CD14-positive monocyte (primary cell): ENCODE data around the gene FGD2. TPM values are rescaled to one million over a fixed set of nuclear protein-coding genes. Genes with fewer than 3 reads are reported as not detected.

Source experiments
- DNase-seq, 3 donors: peaks; one replicate each; pipeline ENCODE4 v3.0.0-alpha.2; 2011 to 2022
- H2AFZ ChIP-seq: 2 replicates; pipeline ENCODE4 v1.6.0; 2012; ENCODE audit warnings: mild to moderate bottlenecking, low read depth, low read length, inconsistent platforms; ENCODE audit not compliant: insufficient read depth, poor library complexity, severe bottlenecking
- H3K27ac ChIP-seq, 2 donors: 1 replicate in 1 of 2; 2 replicates in 1 of 2; pipeline ENCODE4 v1.5.1; 2012 to 2013; ENCODE audit warnings: low read length in 2 of 2, control low read depth in 1 of 2, inconsistent platforms in 1 of 2, low read depth in 1 of 2, mild to moderate bottlenecking in 1 of 2
- H3K27me3 ChIP-seq, 2 donors: one replicate each; pipeline versions ENCODE4 v1.6.0 to v1.6.1; 2011 to 2013; ENCODE audit warnings: low read length in 2 of 2; ENCODE audit not compliant: control insufficient read depth in 2 of 2, insufficient read depth in 2 of 2
- H3K36me3 ChIP-seq, 2 donors: replicated peaks in 1 of 2; 1 replicate in 1 of 2; 2 replicates in 1 of 2; pipeline versions ENCODE4 v1.5.1 to v1.6.1; 2012 to 2013; ENCODE audit warnings: low read length in 2 of 2, control low read depth in 1 of 2, inconsistent platforms in 1 of 2, mild to moderate bottlenecking in 1 of 2; ENCODE audit not compliant: insufficient read depth in 2 of 2, control insufficient read depth in 1 of 2
- H3K4me1 ChIP-seq, 2 donors: 1 replicate in 1 of 2; 2 replicates in 1 of 2; pipeline versions ENCODE4 v1.5.1 to v1.6.1; 2012 to 2013; ENCODE audit warnings: low read length in 2 of 2, control low read depth in 1 of 2, inconsistent platforms in 1 of 2, mild to moderate bottlenecking in 1 of 2, moderate library complexity in 1 of 2; ENCODE audit not compliant: insufficient read depth in 2 of 2, control insufficient read depth in 1 of 2
- H3K4me2 ChIP-seq: replicated peaks from 2 replicates; pipeline ENCODE3; 2012; ENCODE audit warnings: low read length, moderate library complexity, mild to moderate bottlenecking; ENCODE audit not compliant: poor library complexity, severe bottlenecking; ENCODE audit errors: extremely low read depth
- H3K4me3 ChIP-seq, 3 experiments: fragments of 200-600 bp in 1 of 3; sonication (generic) in 1 of 3; replicated peaks in 1 of 3; 1 replicate in 2 of 3; 2 replicates in 1 of 3; pipeline ENCODE4 v1.5.1; 2011 to 2013; ENCODE audit warnings: low read length in 3 of 3, mild to moderate bottlenecking in 3 of 3, control low read depth in 2 of 3, low read depth in 2 of 3, inconsistent platforms in 1 of 3, moderate library complexity in 1 of 3
- H3K79me2 ChIP-seq: 2 replicates; pipeline ENCODE4 v1.6.0; 2012; ENCODE audit warnings: mild to moderate bottlenecking, control low read depth, inconsistent platforms, low read length, moderate library complexity; ENCODE audit not compliant: insufficient read depth
- H3K9ac ChIP-seq: 2 replicates; pipeline ENCODE4 v1.6.0; 2017; ENCODE audit warnings: low read length, mild to moderate bottlenecking; ENCODE audit not compliant: insufficient read depth, poor library complexity, severe bottlenecking
- H3K9me3 ChIP-seq, 2 donors: replicated peaks in 1 of 2; 1 replicate in 1 of 2; 2 replicates in 1 of 2; pipeline versions ENCODE4 v1.5.1 to v1.6.1; 2012 to 2013; ENCODE audit warnings: low read length in 2 of 2, control low read depth in 1 of 2; ENCODE audit not compliant: control insufficient read depth in 1 of 2, insufficient read depth in 1 of 2
- H4K20me1 ChIP-seq: 2 replicates; pipeline ENCODE4 v1.6.0; 2012; ENCODE audit warnings: mild to moderate bottlenecking, low read length, control low read depth, moderate library complexity; ENCODE audit not compliant: insufficient read depth
- H3K27ac Mint-ChIP-seq, 7 donors: one replicate each; pipeline ENCODE4 v1.8.0; 2020; ENCODE audit warnings: mild to moderate bottlenecking in 7 of 7, mixed read lengths in 7 of 7, moderate library complexity in 6 of 7, inconsistent platforms in 2 of 7
- H3K27me3 Mint-ChIP-seq, 3 donors: one replicate each; pipeline ENCODE4 v1.8.0; 2021 to 2022; ENCODE audit warnings: low read depth in 3 of 3, mild to moderate bottlenecking in 3 of 3, mixed read lengths in 3 of 3, moderate library complexity in 3 of 3, inconsistent platforms in 1 of 3
- H3K36me3 Mint-ChIP-seq, 2 donors: one replicate each; pipeline ENCODE4 v1.8.0; 2020; ENCODE audit warnings: mixed read lengths in 2 of 2, inconsistent platforms in 1 of 2, mild to moderate bottlenecking in 1 of 2
- H3K4me1 Mint-ChIP-seq: one replicate; pipeline ENCODE4 v1.8.0; 2020; ENCODE audit warnings: mild to moderate bottlenecking, mixed read lengths
- H3K4me3 Mint-ChIP-seq, 2 donors: one replicate each; pipeline ENCODE4 v1.8.0; 2020; ENCODE audit warnings: mild to moderate bottlenecking in 2 of 2, mixed read lengths in 2 of 2, moderate library complexity in 1 of 2
- H3K9me3 Mint-ChIP-seq, 7 donors: one replicate each; pipeline ENCODE4 v1.8.0; 2020 to 2022; ENCODE audit warnings: mixed read lengths in 7 of 7, mild to moderate bottlenecking in 6 of 7, moderate library complexity in 6 of 7, inconsistent platforms in 2 of 7
- CTCF ChIP-seq: fragments of 200-600 bp; IDR thresholded peaks from one replicate; pipeline ENCODE4 v1.8.0; 2022; ENCODE audit warnings: antibody characterized with exemption, mild to moderate bottlenecking
- WGBS: methylation state at CpG from one replicate; pipeline ENCODE4 v1.1.5; 2013; ENCODE audit warnings: missing lambda C conversion rate; ENCODE audit not compliant: insufficient coverage; 5-methylcytosine and 5-hydroxymethylcytosine counted together
- intact Hi-C, 2 donors: fragments of 100-400 bp; cut with micrococcal nuclease; formaldehyde crosslinking; loops; one replicate each; pipeline versions ENCODE4 v1.15.0 to v1.15.1; 2023
- polyA plus RNA-seq, 3 donors: library from polyadenylated mRNA; depleted of rRNA in 1 of 3; unstranded in 2 of 3; stranded (reverse) in 1 of 3; fragments of 300-500 nt in 2 of 3; fragments of >200 nt in 1 of 3; fragmentation: Illumina TruSeq in 2 of 3; gene quantifications; 1 replicate in 2 of 3; 2 replicates in 1 of 3; pipeline ENCODE4 v1.2.3, GENCODE V29; 2012 to 2021

FGD2 gene
- polyA plus RNA-seq, 3 donors: 25.3 to 356 (median 50.0) TPM

GRCh38 chr6:37004044-37004980, 1.1 kb upstream of the FGD2 start:
- Mint-ChIP-seq H3K4me3 (no peak overlapping the region), H3K36me3 (peaks cover 3 to 14% of the 10 kb centered on the region in 2 donors), H3K4me1 (peaks cover 58% of the 10 kb centered on the region), H3K27ac (peak overlapping the region in 6 of 7 donors; percentile 27 to 77 (median 69)), H3K9me3 (peaks cover 0 to 2% (median 0%) of the 10 kb centered on the region in 7 donors), H3K27me3 (peaks cover 0 to 4% (median 0%) of the 10 kb centered on the region in 3 donors)
- H3K27me3 ChIP-seq: no peaks in the 10 kb centered on the region
- no peak overlapping the region for H3K4me3 ChIP-seq
- H3K9ac ChIP-seq: no peak overlapping the region
- no peaks in the 10 kb centered on the region for H3K9me3 ChIP-seq
- TF ChIP-seq CTCF: no peak
- H3K4me2 ChIP-seq: no peak overlapping the region
- peaks cover 40% of the 10 kb centered on the region for H3K79me2 ChIP-seq
- H3K27ac ChIP-seq: no peak overlapping the region
- H2AFZ ChIP-seq: no peak overlapping the region
- H4K20me1 ChIP-seq: peaks cover 21% of the 10 kb centered on the region
- intact Hi-C loops: no loop called here
- H3K4me1 ChIP-seq: peaks cover 49 to 63% of the 10 kb centered on the region in 2 donors
- WGBS: 90% methylated on average over 10 of the region's 11 CpGs
- DNase-seq: no peak
- peaks cover 8% of the 10 kb centered on the region in 2 donors for H3K36me3 ChIP-seq

DNA sequence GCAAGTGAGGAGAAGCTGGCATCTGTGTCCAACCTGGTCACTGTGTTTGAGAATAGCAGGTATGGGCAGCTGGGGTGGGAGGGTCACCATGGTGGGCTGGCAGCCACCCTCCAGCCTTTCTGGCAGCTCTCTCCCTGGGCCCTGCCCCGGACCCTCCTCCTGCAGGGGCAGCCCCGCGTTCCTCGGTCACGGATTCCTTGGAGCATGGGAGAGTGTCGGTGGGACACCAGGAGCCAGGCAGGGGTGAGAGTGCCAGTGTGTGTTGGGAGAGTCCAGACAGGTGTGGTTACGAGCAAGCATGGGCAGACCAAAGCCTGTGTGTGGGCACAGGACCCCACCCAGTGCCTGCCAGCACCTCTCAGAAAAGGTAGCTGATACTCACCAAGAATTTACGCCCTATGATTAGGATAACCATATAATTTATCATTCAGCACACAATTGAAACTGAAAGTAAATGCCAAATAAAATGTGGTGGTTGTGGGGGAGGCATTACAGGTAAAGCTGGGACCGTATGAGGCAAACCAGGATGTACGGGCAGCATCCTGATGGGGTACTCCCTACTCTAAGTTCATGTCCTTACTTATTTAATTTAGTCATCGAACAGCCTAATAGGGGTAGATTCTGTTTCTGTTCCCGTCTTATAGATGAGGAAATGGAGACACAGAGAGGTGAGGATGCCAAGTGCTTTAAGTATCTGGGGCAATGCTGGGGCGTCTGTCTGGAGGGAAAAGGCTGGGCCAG, 542 bp downstream of the FGD2 start:
- H4K20me1 ChIP-seq: peaks cover 38% of the 10 kb centered on the region
- Mint-ChIP-seq H3K27ac (peak overlapping the region; percentile 93 to 98 (median 96)), H3K9me3 (peaks cover 0 to 2% (median 0%) of the 10 kb centered on the region in 7 donors), H3K4me1 (peaks cover 62% of the 10 kb centered on the region), H3K27me3 (peaks cover 0 to 4% (median 0%) of the 10 kb centered on the region in 3 donors), H3K36me3 (peaks cover 13 to 31% of the 10 kb centered on the region in 2 donors), H3K4me3 (peak overlapping the region; percentile 89 to 99)
- peak overlapping the region; percentile 55 for H2AFZ ChIP-seq
- H3K9ac ChIP-seq: peak overlapping the region; percentile 70
- H3K4me2 ChIP-seq: peak overlapping the region; percentile 92
- H3K4me1 ChIP-seq: peaks cover 56 to 75% of the 10 kb centered on the region in 2 donors
- H3K4me3 ChIP-seq: peak overlapping the region; percentile 87 to 93 (median 92)
- H3K9me3 ChIP-seq: no peaks in the 10 kb centered on the region
- WGBS: 20% methylated on average over 4 of the region's 13 CpGs
- H3K79me2 ChIP-seq: peaks cover 57% of the 10 kb centered on the region
- intact Hi-C loops: loop anchor here in 1 of 2 donors (2.0 kb wide), 1 partner anchor 19 kb away; the partner anchor contains the start of gene MTCH1
- TF ChIP-seq CTCF: no peak
- H3K27me3 ChIP-seq: no peaks in the 10 kb centered on the region
- peak overlapping the region; percentile 86 to 94 for H3K27ac ChIP-seq
- peaks cover 22 to 25% of the 10 kb centered on the region in 2 donors for H3K36me3 ChIP-seq
- peak in 2 of 3 donors; percentile 38 to 42 for DNase-seq
